K562 (cell line): Measurements from ENCODE around the gene EXD2. TPM values are rescaled to one million over a fixed set of nuclear protein-coding genes. Genes with fewer than 3 reads are reported as not detected.

Source experiments
- CEBPB ChIP-seq: fragments of 450-650 bp; IDR thresholded peaks from 2 replicates; pipeline ENCODE4 v1.6.1; 2016; ENCODE audit warnings: missing genetic modification characterization, missing compliant biosample characterization
- CREBBP ChIP-seq: IDR thresholded peaks from one replicate; pipeline ENCODE4 v1.6.1; 2012; ENCODE audit warnings: low read depth, mild to moderate bottlenecking, control low read depth, inconsistent platforms, low read length
- HDAC2 ChIP-seq: fragments of 450-650 bp; IDR thresholded peaks from 2 replicates; pipeline ENCODE4 v1.6.1; 2016; ENCODE audit warnings: mild to moderate bottlenecking
- MCM2 ChIP-seq: fragments of 450-650 bp; IDR thresholded peaks from 2 replicates; pipeline ENCODE4 v1.6.1; 2017; ENCODE audit warnings: low read depth, mild to moderate bottlenecking
- MITF ChIP-seq: IDR thresholded peaks from 2 replicates; pipeline ENCODE4 v1.6.1; 2014; ENCODE audit warnings: antibody characterized with exemption
- MTA1 ChIP-seq: fragments of 450-650 bp; IDR thresholded peaks from 2 replicates; pipeline ENCODE4 v1.6.1; 2017; ENCODE audit warnings: borderline replicate concordance
- NRF1 ChIP-seq, 2 experiments: fragments of 450-650 bp; IDR thresholded peaks in 1 of 2; conservative IDR thresholded peaks in 1 of 2; 2 replicates each; pipeline ENCODE4 v1.6.1; 2014; ENCODE audit warnings: mild to moderate bottlenecking in 2 of 2
- POLR2A ChIP-seq: fragments of 450-650 bp; conservative IDR thresholded peaks from 2 replicates; pipeline ENCODE4 v1.6.1; 2016
- PRDM10 ChIP-seq: fragments of 450-650 bp; IDR thresholded peaks from 2 replicates; pipeline ENCODE4 v1.6.1; 2018; ENCODE audit not compliant: partially characterized antibody
- SAP30 ChIP-seq: fragments of 200-600 bp; sonication (generic); IDR thresholded peaks from 2 replicates; pipeline ENCODE4 v1.6.1; 2012; ENCODE audit warnings: borderline replicate concordance, low read depth, mild to moderate bottlenecking, moderate library complexity, low read length, control low read depth, inconsistent platforms; ENCODE audit not compliant: insufficient read depth, poor library complexity, severe bottlenecking
- TAF9B ChIP-seq: fragments of 450-650 bp; IDR thresholded peaks from 2 replicates; pipeline ENCODE4 v1.6.1; 2018; ENCODE audit warnings: mild to moderate bottlenecking; ENCODE audit not compliant: partially characterized antibody
- ZBTB8A ChIP-seq: fragments of 450-650 bp; IDR thresholded peaks from 2 replicates; pipeline ENCODE4 v1.6.1; 2018; ENCODE audit warnings: mild to moderate bottlenecking, moderate library complexity; ENCODE audit not compliant: partially characterized antibody
- ZEB2 ChIP-seq: fragments of 450-650 bp; IDR thresholded peaks from 2 replicates; pipeline ENCODE4 v1.6.1; 2016
- ZNF23 ChIP-seq: fragments of 250-450 bp; sonication (Bioruptor Pico); IDR thresholded peaks from 2 replicates; pipeline ENCODE4 v1.4.0; 2020; ENCODE audit warnings: mild to moderate bottlenecking
- ZSCAN32 ChIP-seq: fragments of 450-650 bp; formaldehyde crosslinking; IDR thresholded peaks from 2 replicates; pipeline ENCODE4 v1.4.0; 2020; ENCODE audit warnings: mild to moderate bottlenecking, moderate library complexity
- polyA plus RNA-seq, 8 experiments: library from polyadenylated mRNA; depleted of rRNA in 4 of 8; stranded (reverse) in 5 of 8; unstranded in 3 of 8; fragments of >200 nt; fragmentation: Nextera tagmentation in 2 of 8; fragmentation: Illumina TruSeq in 1 of 8; extraction: Ambion mirVana in 2 of 8; extraction: Trizol in 1 of 8; gene quantifications; 2 replicates each; pipeline versions ENCODE4 v1.2.1 to v1.2.3, GENCODE V29; 2011 to 2014; ENCODE audit warnings: inconsistent platforms in 1 of 8, missing spikeins in 1 of 8
- total RNA-seq, 7 experiments: library from RNA; depleted of rRNA in 6 of 7; stranded (reverse); fragments of >200 nt in 6 of 7; fragmentation: Illumina TruSeq in 2 of 7; extraction: Trizol in 2 of 7; gene quantifications; 2 replicates each; pipeline versions ENCODE4 v1.2.1 to v1.2.3, GENCODE V29; 2011 to 2021; ENCODE audit warnings: low replicate concordance in 1 of 7
- TF ChIP-seq, protein P1 (sequence below): fragments of 450-650 bp; conservative IDR thresholded peaks from 2 replicates; pipeline ENCODE4 v1.6.1; 2016; ENCODE audit warnings: missing genetic modification characterization, low read depth, mild to moderate bottlenecking, missing compliant biosample characterization, moderate library complexity
- TF ChIP-seq, protein P2 (sequence below): sonication (generic); formaldehyde crosslinking; IDR thresholded peaks from 2 replicates; pipeline ENCODE4 v1.8.0; 2022; ENCODE audit warnings: missing genetic modification reagents, mild to moderate bottlenecking, borderline replicate concordance
- TF ChIP-seq, protein P3 (sequence below): fragments of 450-650 bp; formaldehyde crosslinking; IDR thresholded peaks from 2 replicates; pipeline ENCODE4 v1.4.0; 2020; ENCODE audit warnings: mild to moderate bottlenecking, mixed read lengths

EXD2 gene
- total and polyA plus RNA-seq, 9 of the 15 experiments (the other 6 are each of a cell fraction or from before 2014, with no cell fraction given) = 1.6 to 7.5 (median 3.7) TPM

- TF ChIP-seq SAP30 (no peak), NRF1 (conservative IDR thresholded peaks at IDR 0.05 in 1 of 2, IDR thresholded peaks at IDR 0.05 in 1 of 2) (peak; percentile 53 to 62), ZSCAN32 (CRISPR knock-in tag) (no peak), MTA1 (0 out of 2 replicates have a peak, but pooled peaks have one; percentile 49), ZBTB8A (no peak), CEBPB (tag) (no peak), TAF9B (peak; percentile 43), PRDM10 (peak; percentile 74), MCM2 (no peak), CREBBP (no peak), MITF (no peak), POLR2A (peak; percentile 61), HDAC2 (no peak), ZNF23 (CRISPR knock-in tag) (no peak), ZEB2 (peak; percentile 99)
- TF ChIP-seq, protein P1, sequence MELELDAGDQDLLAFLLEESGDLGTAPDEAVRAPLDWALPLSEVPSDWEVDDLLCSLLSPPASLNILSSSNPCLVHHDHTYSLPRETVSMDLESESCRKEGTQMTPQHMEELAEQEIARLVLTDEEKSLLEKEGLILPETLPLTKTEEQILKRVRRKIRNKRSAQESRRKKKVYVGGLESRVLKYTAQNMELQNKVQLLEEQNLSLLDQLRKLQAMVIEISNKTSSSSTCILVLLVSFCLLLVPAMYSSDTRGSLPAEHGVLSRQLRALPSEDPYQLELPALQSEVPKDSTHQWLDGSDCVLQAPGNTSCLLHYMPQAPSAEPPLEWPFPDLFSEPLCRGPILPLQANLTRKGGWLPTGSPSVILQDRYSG (tag) = no peak
- TF ChIP-seq, protein P2, sequence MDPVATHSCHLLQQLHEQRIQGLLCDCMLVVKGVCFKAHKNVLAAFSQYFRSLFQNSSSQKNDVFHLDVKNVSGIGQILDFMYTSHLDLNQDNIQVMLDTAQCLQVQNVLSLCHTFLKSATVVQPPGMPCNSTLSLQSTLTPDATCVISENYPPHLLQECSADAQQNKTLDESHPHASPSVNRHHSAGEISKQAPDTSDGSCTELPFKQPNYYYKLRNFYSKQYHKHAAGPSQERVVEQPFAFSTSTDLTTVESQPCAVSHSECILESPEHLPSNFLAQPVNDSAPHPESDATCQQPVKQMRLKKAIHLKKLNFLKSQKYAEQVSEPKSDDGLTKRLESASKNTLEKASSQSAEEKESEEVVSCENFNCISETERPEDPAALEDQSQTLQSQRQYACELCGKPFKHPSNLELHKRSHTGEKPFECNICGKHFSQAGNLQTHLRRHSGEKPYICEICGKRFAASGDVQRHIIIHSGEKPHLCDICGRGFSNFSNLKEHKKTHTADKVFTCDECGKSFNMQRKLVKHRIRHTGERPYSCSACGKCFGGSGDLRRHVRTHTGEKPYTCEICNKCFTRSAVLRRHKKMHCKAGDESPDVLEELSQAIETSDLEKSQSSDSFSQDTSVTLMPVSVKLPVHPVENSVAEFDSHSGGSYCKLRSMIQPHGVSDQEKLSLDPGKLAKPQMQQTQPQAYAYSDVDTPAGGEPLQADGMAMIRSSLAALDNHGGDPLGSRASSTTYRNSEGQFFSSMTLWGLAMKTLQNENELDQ (CRISPR knock-in tag) = no peak
- TF ChIP-seq, protein P3, sequence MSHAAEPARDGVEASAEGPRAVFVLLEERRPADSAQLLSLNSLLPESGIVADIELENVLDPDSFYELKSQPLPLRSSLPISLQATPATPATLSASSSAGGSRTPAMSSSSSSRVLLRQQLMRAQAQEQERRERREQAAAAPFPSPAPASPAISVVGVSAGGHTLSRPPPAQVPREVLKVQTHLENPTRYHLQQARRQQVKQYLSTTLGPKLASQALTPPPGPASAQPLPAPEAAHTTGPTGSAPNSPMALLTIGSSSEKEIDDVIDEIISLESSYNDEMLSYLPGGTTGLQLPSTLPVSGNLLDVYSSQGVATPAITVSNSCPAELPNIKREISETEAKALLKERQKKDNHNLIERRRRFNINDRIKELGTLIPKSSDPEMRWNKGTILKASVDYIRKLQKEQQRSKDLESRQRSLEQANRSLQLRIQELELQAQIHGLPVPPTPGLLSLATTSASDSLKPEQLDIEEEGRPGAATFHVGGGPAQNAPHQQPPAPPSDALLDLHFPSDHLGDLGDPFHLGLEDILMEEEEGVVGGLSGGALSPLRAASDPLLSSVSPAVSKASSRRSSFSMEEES (CRISPR knock-in tag) = no peak
Observed at GRCh38 chr14:69191340-69192111, at the start of gene EXD2 (continued).
